HL-60 (cell line): ENCODE data around the gene SYP.

Experiments
- DNase-seq, 2 experiments: peaks; one replicate each; pipeline ENCODE4 v3.0.0-alpha.2; 2010 to 2020; ENCODE audit warnings: low read depth in 1 of 2, low spot score in 1 of 2
- H3K27ac ChIP-seq: fragments of 250-450 bp; sonication (Bioruptor Pico); replicated peaks from 2 replicates; pipeline ENCODE4 v1.5.1; 2020; ENCODE audit warnings: mild to moderate bottlenecking, moderate library complexity
- H3K27me3 ChIP-seq: fragments of 250-450 bp; sonication (Bioruptor Pico); 2 replicates; pipeline ENCODE4 v1.5.1; 2021; ENCODE audit warnings: mild to moderate bottlenecking, moderate library complexity; ENCODE audit not compliant: insufficient read depth, poor library complexity, severe bottlenecking
- H3K4me3 ChIP-seq: replicated peaks from 2 replicates; pipeline ENCODE4 v1.5.1; 2011; ENCODE audit warnings: mild to moderate bottlenecking, control low read depth, low read length; ENCODE audit not compliant: insufficient read depth
- GABPA ChIP-seq: IDR thresholded peaks from 2 replicates; pipeline ENCODE4 v1.6.1; 2012; ENCODE audit warnings: low read depth
- POLR2AphosphoS5 ChIP-seq: IDR thresholded peaks from 2 replicates; pipeline ENCODE4 v1.6.1; 2012; ENCODE audit warnings: low read depth
- SPI1 ChIP-seq: IDR thresholded peaks from 2 replicates; pipeline ENCODE4 v1.6.1; 2012; ENCODE audit warnings: low read depth, mild to moderate bottlenecking, borderline replicate concordance
- TF ChIP-seq, protein P1 (sequence below): IDR thresholded peaks from 2 replicates; pipeline ENCODE4 v1.6.1; 2012; ENCODE audit warnings: low read depth; ENCODE audit not compliant: insufficient replicate concordance
- TF ChIP-seq, protein P2 (sequence below): IDR thresholded peaks from one replicate; pipeline ENCODE4 v1.5.1; 2011; ENCODE audit warnings: low read length, control low read depth, inconsistent platforms; ENCODE audit not compliant: insufficient read depth

SYP gene

DNA sequence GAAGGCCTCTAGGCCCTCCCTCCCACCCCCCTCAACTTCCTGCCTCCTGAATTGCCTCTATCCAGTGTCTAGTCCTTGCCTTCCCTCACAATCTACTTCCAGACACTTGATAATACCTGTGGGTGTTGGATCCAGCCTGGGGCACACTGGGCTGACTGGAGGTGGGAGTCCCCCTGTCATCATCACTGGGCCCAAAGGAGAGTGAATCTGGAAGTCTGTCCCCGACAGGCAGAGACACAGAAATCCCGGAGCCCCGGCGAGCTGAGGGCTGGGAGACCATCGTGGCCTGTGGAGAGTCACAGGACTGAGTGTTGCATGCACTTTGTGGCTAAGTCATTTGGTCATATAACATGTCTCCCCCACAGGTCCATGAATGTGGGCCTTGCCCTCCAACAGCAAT lies 8.4 kb upstream of the SYP start:
- Histone ChIP-seq H3K4me3 (no peak overlapping the region), H3K27ac (no peak overlapping the region), H3K27me3 (no peaks in the 10 kb centered on the region)
- TF ChIP-seq POLR2AphosphoS5 (no peak), GABPA (no peak), SPI1 (no peak)
- TF ChIP-seq, protein P1, sequence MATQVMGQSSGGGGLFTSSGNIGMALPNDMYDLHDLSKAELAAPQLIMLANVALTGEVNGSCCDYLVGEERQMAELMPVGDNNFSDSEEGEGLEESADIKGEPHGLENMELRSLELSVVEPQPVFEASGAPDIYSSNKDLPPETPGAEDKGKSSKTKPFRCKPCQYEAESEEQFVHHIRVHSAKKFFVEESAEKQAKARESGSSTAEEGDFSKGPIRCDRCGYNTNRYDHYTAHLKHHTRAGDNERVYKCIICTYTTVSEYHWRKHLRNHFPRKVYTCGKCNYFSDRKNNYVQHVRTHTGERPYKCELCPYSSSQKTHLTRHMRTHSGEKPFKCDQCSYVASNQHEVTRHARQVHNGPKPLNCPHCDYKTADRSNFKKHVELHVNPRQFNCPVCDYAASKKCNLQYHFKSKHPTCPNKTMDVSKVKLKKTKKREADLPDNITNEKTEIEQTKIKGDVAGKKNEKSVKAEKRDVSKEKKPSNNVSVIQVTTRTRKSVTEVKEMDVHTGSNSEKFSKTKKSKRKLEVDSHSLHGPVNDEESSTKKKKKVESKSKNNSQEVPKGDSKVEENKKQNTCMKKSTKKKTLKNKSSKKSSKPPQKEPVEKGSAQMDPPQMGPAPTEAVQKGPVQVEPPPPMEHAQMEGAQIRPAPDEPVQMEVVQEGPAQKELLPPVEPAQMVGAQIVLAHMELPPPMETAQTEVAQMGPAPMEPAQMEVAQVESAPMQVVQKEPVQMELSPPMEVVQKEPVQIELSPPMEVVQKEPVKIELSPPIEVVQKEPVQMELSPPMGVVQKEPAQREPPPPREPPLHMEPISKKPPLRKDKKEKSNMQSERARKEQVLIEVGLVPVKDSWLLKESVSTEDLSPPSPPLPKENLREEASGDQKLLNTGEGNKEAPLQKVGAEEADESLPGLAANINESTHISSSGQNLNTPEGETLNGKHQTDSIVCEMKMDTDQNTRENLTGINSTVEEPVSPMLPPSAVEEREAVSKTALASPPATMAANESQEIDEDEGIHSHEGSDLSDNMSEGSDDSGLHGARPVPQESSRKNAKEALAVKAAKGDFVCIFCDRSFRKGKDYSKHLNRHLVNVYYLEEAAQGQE: no peak
- TF ChIP-seq, protein P2, sequence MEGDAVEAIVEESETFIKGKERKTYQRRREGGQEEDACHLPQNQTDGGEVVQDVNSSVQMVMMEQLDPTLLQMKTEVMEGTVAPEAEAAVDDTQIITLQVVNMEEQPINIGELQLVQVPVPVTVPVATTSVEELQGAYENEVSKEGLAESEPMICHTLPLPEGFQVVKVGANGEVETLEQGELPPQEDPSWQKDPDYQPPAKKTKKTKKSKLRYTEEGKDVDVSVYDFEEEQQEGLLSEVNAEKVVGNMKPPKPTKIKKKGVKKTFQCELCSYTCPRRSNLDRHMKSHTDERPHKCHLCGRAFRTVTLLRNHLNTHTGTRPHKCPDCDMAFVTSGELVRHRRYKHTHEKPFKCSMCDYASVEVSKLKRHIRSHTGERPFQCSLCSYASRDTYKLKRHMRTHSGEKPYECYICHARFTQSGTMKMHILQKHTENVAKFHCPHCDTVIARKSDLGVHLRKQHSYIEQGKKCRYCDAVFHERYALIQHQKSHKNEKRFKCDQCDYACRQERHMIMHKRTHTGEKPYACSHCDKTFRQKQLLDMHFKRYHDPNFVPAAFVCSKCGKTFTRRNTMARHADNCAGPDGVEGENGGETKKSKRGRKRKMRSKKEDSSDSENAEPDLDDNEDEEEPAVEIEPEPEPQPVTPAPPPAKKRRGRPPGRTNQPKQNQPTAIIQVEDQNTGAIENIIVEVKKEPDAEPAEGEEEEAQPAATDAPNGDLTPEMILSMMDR: no peak
- DNase-seq: no peak

DNA sequence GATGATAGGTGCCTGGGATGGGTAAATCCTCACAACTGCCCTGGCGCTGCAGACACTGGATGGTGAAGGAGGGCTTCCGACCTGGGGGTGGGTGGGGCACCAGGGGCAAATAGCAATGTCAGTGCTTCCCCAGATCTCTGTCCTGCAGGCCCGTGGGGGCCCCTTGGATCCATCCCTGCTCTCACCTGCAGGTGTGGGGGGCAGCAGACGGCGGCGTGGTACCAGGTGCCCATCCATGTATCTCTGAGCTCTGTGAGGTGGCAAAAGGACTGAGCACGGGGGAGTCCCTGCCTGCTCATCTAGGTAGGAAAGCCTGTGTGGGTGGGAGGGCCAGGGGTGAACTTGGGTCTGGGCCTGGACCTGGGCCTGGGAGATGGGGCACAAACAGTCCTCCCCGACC lies 6.5 kb upstream of the SYP start:
- no peaks in the 10 kb centered on the region for H3K27me3 ChIP-seq
- DNase-seq: no peak
- TF ChIP-seq, protein P2: no peak
- no peak for TF ChIP-seq POLR2AphosphoS5
- no peak overlapping the region for H3K27ac ChIP-seq
- no peak overlapping the region for H3K4me3 ChIP-seq

DNA sequence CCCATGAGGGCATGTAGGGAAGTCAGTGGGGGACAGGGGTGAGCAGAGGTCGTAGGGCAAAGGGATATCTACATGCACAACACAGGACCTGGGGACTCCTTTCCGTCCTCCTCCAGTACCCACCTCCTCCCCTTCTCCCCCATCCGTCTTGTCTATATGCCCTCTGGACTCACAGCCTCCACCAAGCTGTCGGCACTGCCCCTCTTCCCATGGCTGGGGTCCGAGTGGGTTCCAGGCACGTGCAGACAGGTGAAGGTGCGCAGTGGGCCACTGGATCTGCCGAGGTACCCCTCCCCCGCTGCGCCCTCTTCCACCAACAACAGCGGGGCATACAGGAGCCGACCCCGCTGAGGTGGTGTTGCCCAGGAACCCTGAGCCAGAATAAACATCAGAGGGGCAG lies 5.5 kb upstream of the SYP start:
- TF ChIP-seq GABPA (no peak), SPI1 (no peak), POLR2AphosphoS5 (no peak)
- TF ChIP-seq, protein P2: no peak
- TF ChIP-seq, protein P1: no peak
- Histone ChIP-seq H3K27ac (no peak overlapping the region), H3K27me3 (no peaks in the 10 kb centered on the region), H3K4me3 (no peak overlapping the region)
- DNase-seq: no peak

DNA sequence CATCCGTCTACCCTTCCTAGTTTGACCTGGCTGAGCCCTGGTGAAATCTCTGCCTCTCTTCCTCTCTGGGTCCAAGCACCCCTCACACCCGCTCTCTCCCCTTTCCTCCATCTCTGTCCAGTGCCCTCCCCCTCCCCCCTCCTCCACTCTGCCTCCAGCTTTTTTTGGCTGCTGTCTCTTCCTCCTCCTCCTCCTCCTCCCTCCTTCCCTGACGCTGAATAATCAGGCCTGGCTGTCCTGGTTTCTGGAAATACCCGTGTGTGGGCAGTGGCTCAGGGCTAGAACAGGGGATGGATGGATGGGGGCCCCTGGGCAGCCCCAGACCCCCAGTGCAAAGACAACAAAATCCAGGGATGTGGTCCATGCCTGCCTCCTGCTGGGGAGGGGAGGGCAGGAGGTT lies 4.7 kb upstream of the SYP start:
- no peaks in the 10 kb centered on the region for H3K27me3 ChIP-seq
- no peak overlapping the region for H3K4me3 ChIP-seq
- DNase-seq: no peak
- TF ChIP-seq, protein P1: no peak
- TF ChIP-seq, protein P2: no peak
- TF ChIP-seq GABPA: no peak
- TF ChIP-seq SPI1: no peak
- TF ChIP-seq POLR2AphosphoS5: no peak
- no peak overlapping the region for H3K27ac ChIP-seq
